Neuron (in vitro differentiated cells): ENCODE data around the gene SPTBN1.

Experiments used
- H2AFZ ChIP-seq: one replicate; pipeline ENCODE4 v1.6.1; 2013; ENCODE audit warnings: low read depth, mild to moderate bottlenecking, inconsistent platforms, low read length, moderate library complexity
- H3K27me3 ChIP-seq: one replicate; pipeline ENCODE4 v1.6.1; 2013; ENCODE audit warnings: low read length; ENCODE audit not compliant: insufficient read depth
- H3K36me3 ChIP-seq: one replicate; pipeline ENCODE4 v1.6.1; 2013; ENCODE audit warnings: low read length; ENCODE audit not compliant: insufficient read depth
- H3K4me1 ChIP-seq: one replicate; pipeline ENCODE4 v1.6.1; 2013; ENCODE audit warnings: low read length; ENCODE audit not compliant: insufficient read depth
- H3K4me3 ChIP-seq: 2 replicates; pipeline ENCODE4 v1.5.1; 2013; ENCODE audit warnings: mild to moderate bottlenecking, low read length, moderate library complexity
- H3K9me3 ChIP-seq: one replicate; pipeline ENCODE4 v1.6.1; 2013; ENCODE audit warnings: low read length

The SPTBN1 gene

GRCh38 chr2:54634021-54634420, 177.9 kb downstream of the SPTBN1 start:
- H3K36me3 ChIP-seq = peaks cover 83% of the 10 kb centered on the region

GRCh38 chr2:54634564-54635511, 178.7 kb downstream of the SPTBN1 start:
- Histone ChIP-seq H3K9me3 (no peaks in the 10 kb centered on the region), H3K27me3 (no peaks in the 10 kb centered on the region), H2AFZ (no peak overlapping the region), H3K36me3 (peaks cover 83% of the 10 kb centered on the region), H3K4me1 (no peaks in the 10 kb centered on the region), H3K4me3 (no peak overlapping the region)

More at GRCh38 chr2:54634021-54634420, 177.9 kb downstream of the SPTBN1 start:
- H3K4me3 ChIP-seq = no peak overlapping the region
- no peaks in the 10 kb centered on the region for H3K4me1 ChIP-seq
- H2AFZ ChIP-seq = no peak overlapping the region
- H3K27me3 ChIP-seq = no peaks in the 10 kb centered on the region
- no peaks in the 10 kb centered on the region for H3K9me3 ChIP-seq

- Histone ChIP-seq H3K27me3 (no peaks in the 10 kb centered on the region), H3K36me3 (peaks cover 81% of the 10 kb centered on the region), H3K4me3 (no peak overlapping the region), H2AFZ (no peak overlapping the region), H3K9me3 (no peaks in the 10 kb centered on the region), H3K4me1 (no peaks in the 10 kb centered on the region)
These were observed 179.5 kb downstream of the SPTBN1 start for GRCh38 chr2:54635554-54636152.

- H2AFZ ChIP-seq = no peak overlapping the region
- H3K4me1 ChIP-seq = no peaks in the 10 kb centered on the region
- H3K36me3 ChIP-seq = peaks cover 71% of the 10 kb centered on the region
- no peak overlapping the region for H3K4me3 ChIP-seq
- no peaks in the 10 kb centered on the region for H3K9me3 ChIP-seq
- H3K27me3 ChIP-seq = no peaks in the 10 kb centered on the region
These were observed 180.4 kb downstream of the SPTBN1 start for GRCh38 chr2:54636415-54637139.

GRCh38 chr2:54638103-54638502, 182.0 kb downstream of the SPTBN1 start:
- H3K36me3 ChIP-seq = peaks cover 64% of the 10 kb centered on the region
- no peaks in the 10 kb centered on the region for H3K27me3 ChIP-seq
- H3K4me1 ChIP-seq = no peaks in the 10 kb centered on the region
- no peak overlapping the region for H2AFZ ChIP-seq
- H3K9me3 ChIP-seq = no peaks in the 10 kb centered on the region
- H3K4me3 ChIP-seq = no peak overlapping the region

- peaks cover 64% of the 10 kb centered on the region for H3K36me3 ChIP-seq
- no peaks in the 10 kb centered on the region for H3K9me3 ChIP-seq
- no peaks in the 10 kb centered on the region for H3K4me1 ChIP-seq
- H2AFZ ChIP-seq = no peak overlapping the region
- no peaks in the 10 kb centered on the region for H3K27me3 ChIP-seq
- no peak overlapping the region for H3K4me3 ChIP-seq
These were observed 182.7 kb downstream of the SPTBN1 start for GRCh38 chr2:54638774-54639187.

GRCh38 chr2:54639609-54640008, 183.5 kb downstream of the SPTBN1 start:
- H3K4me1 ChIP-seq = no peaks in the 10 kb centered on the region
- H3K4me3 ChIP-seq = no peak overlapping the region
- no peaks in the 10 kb centered on the region for H3K27me3 ChIP-seq
- H3K9me3 ChIP-seq = no peaks in the 10 kb centered on the region
- H2AFZ ChIP-seq = no peak overlapping the region
- H3K36me3 ChIP-seq = peaks cover 65% of the 10 kb centered on the region

- Histone ChIP-seq H3K4me3 (no peak overlapping the region), H2AFZ (no peak overlapping the region), H3K36me3 (peaks cover 74% of the 10 kb centered on the region), H3K4me1 (no peaks in the 10 kb centered on the region), H3K9me3 (no peaks in the 10 kb centered on the region), H3K27me3 (no peaks in the 10 kb centered on the region)
These were observed 184.9 kb downstream of the SPTBN1 start for GRCh38 chr2:54640834-54641540.

GRCh38 chr2:54641988-54642387, 185.9 kb downstream of the SPTBN1 start:
- peaks cover 77% of the 10 kb centered on the region for H3K36me3 ChIP-seq
- no peak overlapping the region for H3K4me3 ChIP-seq
- no peaks in the 10 kb centered on the region for H3K27me3 ChIP-seq
- H3K9me3 ChIP-seq = no peaks in the 10 kb centered on the region
- no peak overlapping the region for H2AFZ ChIP-seq
- no peaks in the 10 kb centered on the region for H3K4me1 ChIP-seq

- H2AFZ ChIP-seq = no peak overlapping the region
- no peaks in the 10 kb centered on the region for H3K27me3 ChIP-seq
- H3K4me1 ChIP-seq = no peaks in the 10 kb centered on the region
- peaks cover 77% of the 10 kb centered on the region for H3K36me3 ChIP-seq
- no peak overlapping the region for H3K4me3 ChIP-seq
- H3K9me3 ChIP-seq = no peaks in the 10 kb centered on the region
These were observed 186.7 kb downstream of the SPTBN1 start for GRCh38 chr2:54642677-54643430.

- H3K36me3 ChIP-seq = peaks cover 77% of the 10 kb centered on the region
- H3K9me3 ChIP-seq = no peaks in the 10 kb centered on the region
- H3K27me3 ChIP-seq = no peaks in the 10 kb centered on the region
- H2AFZ ChIP-seq = no peak overlapping the region
- no peak overlapping the region for H3K4me3 ChIP-seq
- no peaks in the 10 kb centered on the region for H3K4me1 ChIP-seq
These were observed 188.1 kb downstream of the SPTBN1 start for GRCh38 chr2:54644236-54644635.
